ENCODE results near the gene DSCAM. TPM values are rescaled to one million over a fixed set of nuclear protein-coding genes. Genes with fewer than 3 reads are reported as not detected.

DSCAM gene
- total and polyA plus RNA-seq, 2 donors (not counting 1 experiment from before 2014, with no cell fraction given), result not detected

- Mint-ChIP-seq H3K4me1 (no peaks in the 10 kb centered on the region), H3K27me3 (no peaks in the 10 kb centered on the region)
- no peak for ATAC-seq (ENCODE audit: low read depth)
These were observed 165.6 kb downstream of the DSCAM start for GRCh38 chr21:40681164-40681859.

GRCh38 chr21:40680311-40680710 is 166.6 kb downstream of the DSCAM start:
- TF ChIP-seq CTCF (IDR thresholded peaks at IDR 0.05) (no peak), EZH2 (IDR thresholded peaks at IDR 0.05; ENCODE audit: borderline replicate concordance, insufficient read depth, low read depth, low read length, poor library complexity, severe bottlenecking) (no peak)
- H3K4me1 ChIP-seq (ENCODE audit: control insufficient read depth in 2 of 2, insufficient read depth in 2 of 2, low read length in 2 of 2), result no peaks in the 10 kb centered on the region
- H3K4me2 ChIP-seq (replicated peaks; ENCODE audit: low read depth, low read length, poor library complexity, severe bottlenecking), result no peak overlapping the region
- no CpG with 5 or more reads among the region's 1 CpG for WGBS (ENCODE audit: insufficient coverage)
- H3K4me3 Mint-ChIP-seq, result no peak overlapping the region
- H3K36me3 ChIP-seq (replicated peaks in 1 of 2; ENCODE audit: control extremely low read depth in 1 of 2, control insufficient read depth in 1 of 2, extremely low read depth in 1 of 2, insufficient read depth in 2 of 2, low read length in 1 of 2), result no peaks in the 10 kb centered on the region
- no peak overlapping the region for H2AFZ ChIP-seq (ENCODE audit: insufficient read depth, low read depth, low read length, poor library complexity, severe bottlenecking)
- no peaks in the 10 kb centered on the region for H3K4me1 Mint-ChIP-seq
- H3K27me3 ChIP-seq (replicated peaks in 1 of 4; ENCODE audit: control extremely low read depth in 1 of 4, control insufficient read depth in 3 of 4, insufficient read depth in 4 of 4, low read length in 3 of 4), result no peaks in the 10 kb centered on the region
- ChIA-PET CTCF (no interaction called here), POLR2A (no interaction called here)
- H3K27ac Mint-ChIP-seq, result no peak overlapping the region
- intact Hi-C loops (cut with micrococcal nuclease), result no loop called here
- no peak overlapping the region for H3K4me3 ChIP-seq (ENCODE audit: control extremely low read depth in 1 of 5, extremely low read depth in 1 of 5, insufficient read depth in 1 of 5, low read depth in 2 of 5, low read length in 4 of 5)
- H3K9me3 Mint-ChIP-seq (ENCODE audit: insufficient read depth), result peaks cover 3% of the 10 kb centered on the region
- no peaks in the 10 kb centered on the region for H3K27me3 Mint-ChIP-seq
- H3K9ac ChIP-seq (ENCODE audit: low read length), result no peak overlapping the region
- peaks cover 0 to 13% (median 0%) of the 10 kb centered on the region in 3 donors for H3K9me3 ChIP-seq (ENCODE audit: control extremely low read depth in 1 of 3, control insufficient read depth in 2 of 3, insufficient read depth in 1 of 3, low read length in 2 of 3)
- no peak overlapping the region for H3K27ac ChIP-seq (ENCODE audit: low read length in 2 of 2)
- ATAC-seq (ENCODE audit: low read depth) (no peak), DNase-seq (no peak)
- H4K20me1 ChIP-seq (ENCODE audit: control insufficient read depth, insufficient read depth, low read length, poor library complexity, severe bottlenecking), result no peaks in the 10 kb centered on the region
- no peaks in the 10 kb centered on the region for H3K79me2 ChIP-seq (ENCODE audit: control insufficient read depth, insufficient read depth, low read length)

More at GRCh38 chr21:40681164-40681859, 165.6 kb downstream of the DSCAM start:
- no peak overlapping the region for H3K4me3 ChIP-seq (ENCODE audit: control extremely low read depth in 1 of 5, extremely low read depth in 1 of 5, insufficient read depth in 1 of 5, low read depth in 2 of 5, low read length in 4 of 5)
- no peaks in the 10 kb centered on the region for H3K27me3 ChIP-seq (replicated peaks in 1 of 4; ENCODE audit: control extremely low read depth in 1 of 4, control insufficient read depth in 3 of 4, insufficient read depth in 4 of 4, low read length in 3 of 4)
- DNase-seq, result no peak
- no peak overlapping the region for H3K4me3 Mint-ChIP-seq
- ChIA-PET POLR2A (no interaction called here), CTCF (no interaction called here)
- no peak for TF ChIP-seq EZH2 (IDR thresholded peaks at IDR 0.05; ENCODE audit: borderline replicate concordance, insufficient read depth, low read depth, low read length, poor library complexity, severe bottlenecking)
- H3K79me2 ChIP-seq (ENCODE audit: control insufficient read depth, insufficient read depth, low read length), result no peaks in the 10 kb centered on the region
- peaks cover 6% of the 10 kb centered on the region for H3K9me3 Mint-ChIP-seq (ENCODE audit: insufficient read depth)
- no peak overlapping the region for H2AFZ ChIP-seq (ENCODE audit: insufficient read depth, low read depth, low read length, poor library complexity, severe bottlenecking)
- H3K36me3 ChIP-seq (replicated peaks in 1 of 2; ENCODE audit: control extremely low read depth in 1 of 2, control insufficient read depth in 1 of 2, extremely low read depth in 1 of 2, insufficient read depth in 2 of 2, low read length in 1 of 2), result no peaks in the 10 kb centered on the region
- no peaks in the 10 kb centered on the region for H4K20me1 ChIP-seq (ENCODE audit: control insufficient read depth, insufficient read depth, low read length, poor library complexity, severe bottlenecking)
- H3K27ac Mint-ChIP-seq, result no peak overlapping the region
- WGBS (ENCODE audit: insufficient coverage), result 88% methylated on average over 9 of the region's 9 CpGs
- intact Hi-C loops (cut with micrococcal nuclease), result no loop called here
- peaks cover 0 to 13% (median 0%) of the 10 kb centered on the region in 3 donors for H3K9me3 ChIP-seq (ENCODE audit: control extremely low read depth in 1 of 3, control insufficient read depth in 2 of 3, insufficient read depth in 1 of 3, low read length in 2 of 3)
- no peak overlapping the region for H3K27ac ChIP-seq (ENCODE audit: low read length in 2 of 2)
- H3K9ac ChIP-seq (ENCODE audit: low read length), result no peak overlapping the region
- H3K4me2 ChIP-seq (replicated peaks; ENCODE audit: low read depth, low read length, poor library complexity, severe bottlenecking), result no peak overlapping the region
- no peaks in the 10 kb centered on the region for H3K4me1 ChIP-seq (ENCODE audit: control insufficient read depth in 2 of 2, insufficient read depth in 2 of 2, low read length in 2 of 2)
